Prostate gland (tissue), 2 donors: Measurements from ENCODE around the gene GALNT16. TPM values are rescaled to one million over a fixed set of nuclear protein-coding genes. Genes with fewer than 3 reads are reported as not detected.
A peak's percentile ranks its signal among the peaks of the same experiment; 100 is the strongest.

Experiments
- DNase-seq: peaks from one replicate; pipeline ENCODE4 v3.0.0-alpha.2; 2019; ENCODE audit warnings: low spot score
- H3K27ac ChIP-seq, 2 donors: fragments of 200-600 bp; sonication (generic); 2 replicates each; pipeline ENCODE4 v1.5.1; 2017 to 2019
- H3K27me3 ChIP-seq: fragments of 200-600 bp; sonication (generic); replicated peaks from 2 replicates; pipeline ENCODE4 v1.5.1; 2019; ENCODE audit not compliant: insufficient read depth
- H3K36me3 ChIP-seq, 2 donors: fragments of 200-600 bp; sonication (generic); 1 replicate in 1 of 2; 2 replicates in 1 of 2; pipeline versions ENCODE4 v1.5.1 to v1.8.1; 2017 to 2019
- H3K4me1 ChIP-seq: fragments of 200-600 bp; sonication (generic); replicated peaks from 2 replicates; pipeline ENCODE4 v1.5.1; 2019
- H3K4me3 ChIP-seq, 2 donors: fragments of 200-600 bp; sonication (generic); 2 replicates each; pipeline ENCODE4 v1.5.1; 2017 to 2019
- H3K9me3 ChIP-seq: fragments of 200-600 bp; sonication (generic); 2 replicates; pipeline ENCODE4 v1.5.1; 2017
- CTCF ChIP-seq, 4 experiments: fragments of 200-600 bp in 2 of 4; fragments of 450-650 bp in 2 of 4; sonication (generic) in 2 of 4; IDR thresholded peaks; 1 replicate in 3 of 4; 2 replicates in 1 of 4; pipeline ENCODE4 v1.5.1; 2016 to 2019; ENCODE audit warnings: antibody characterized with exemption in 4 of 4, mild to moderate bottlenecking in 2 of 4, moderate library complexity in 2 of 4
- POLR2A ChIP-seq: fragments of 450-650 bp; IDR thresholded peaks from one replicate; pipeline ENCODE4 v1.6.1; 2016; ENCODE audit warnings: antibody characterized with exemption, mild to moderate bottlenecking
- POLR2AphosphoS5 ChIP-seq: sonication (generic); formaldehyde crosslinking; IDR thresholded peaks from one replicate; pipeline ENCODE4 v1.6.1; 2017; ENCODE audit warnings: antibody characterized with exemption
- WGBS: methylation state at CpG from one replicate; pipeline ENCODE4 v1.1.5; 2018; 5-methylcytosine and 5-hydroxymethylcytosine counted together
- intact Hi-C: fragments of 100-400 bp; cut with DNase I; formaldehyde crosslinking; loops from one replicate; pipeline ENCODE4 v1.14.2; 2022
- total RNA-seq, 2 donors: library from RNA; depleted of rRNA; stranded (reverse); fragments of >200 nt; gene quantifications; one replicate each; pipeline ENCODE4 v1.1.0, GENCODE V29; 2016

The GALNT16 gene
- total RNA-seq, 2 donors from 2014 or later, result 2.0 to 6.9 TPM

GRCh38 chr14:69363055-69363454 is 103.1 kb downstream of the GALNT16 start:
- intact Hi-C loops, result loop anchor here (5.0 kb wide), 1 partner anchor 121 kb away; no protein-coding TSS in a partner anchor
- Histone ChIP-seq H3K27ac (no peak overlapping the region), H3K36me3 (no peaks in the 10 kb centered on the region), H3K27me3 (no peaks in the 10 kb centered on the region), H3K9me3 (no peaks in the 10 kb centered on the region), H3K4me3 (no peak overlapping the region), H3K4me1 (no peaks in the 10 kb centered on the region)
- TF ChIP-seq POLR2A, result no peak
- TF ChIP-seq POLR2AphosphoS5, result no peak
- peak in 2 of 4 experiments; percentile 48 to 60 for TF ChIP-seq CTCF (IDR thresholded peaks at IDR 0.05)
- 32% methylated on average over 9 of the region's 9 CpGs for WGBS
- DNase-seq, result no peak

- Histone ChIP-seq H3K27me3 (no peaks in the 10 kb centered on the region), H3K36me3 (no peaks in the 10 kb centered on the region), H3K4me1 (no peaks in the 10 kb centered on the region), H3K9me3 (no peaks in the 10 kb centered on the region), H3K27ac (no peak overlapping the region), H3K4me3 (no peak overlapping the region)
- intact Hi-C loops, result loop anchor here (5.0 kb wide), 1 partner anchor 122 kb away; no protein-coding TSS in a partner anchor
- TF ChIP-seq CTCF (IDR thresholded peaks at IDR 0.05) (no peak), POLR2A (no peak), POLR2AphosphoS5 (no peak)
- no peak for DNase-seq
- WGBS, result 74% methylated on average over 4 of the region's 4 CpGs
Measured at GRCh38 chr14:69363964-69364363, 104.0 kb downstream of the GALNT16 start.

- Histone ChIP-seq H3K27ac (no peak overlapping the region), H3K27me3 (no peaks in the 10 kb centered on the region), H3K36me3 (no peaks in the 10 kb centered on the region), H3K9me3 (no peaks in the 10 kb centered on the region), H3K4me3 (no peak overlapping the region), H3K4me1 (no peaks in the 10 kb centered on the region)
- DNase-seq, result no peak
- TF ChIP-seq POLR2AphosphoS5, result no peak
- TF ChIP-seq CTCF (IDR thresholded peaks at IDR 0.05), result no peak
- TF ChIP-seq POLR2A, result no peak
- 84% methylated on average over 2 of the region's 2 CpGs for WGBS
- intact Hi-C loops, result loop anchor here (5.0 kb wide), 1 partner anchor 122 kb away; no protein-coding TSS in a partner anchor
Measured at GRCh38 chr14:69364378-69364777, 104.4 kb downstream of the GALNT16 start.

- Histone ChIP-seq H3K27ac (no peak overlapping the region), H3K9me3 (no peaks in the 10 kb centered on the region), H3K27me3 (no peaks in the 10 kb centered on the region), H3K36me3 (no peaks in the 10 kb centered on the region), H3K4me3 (no peak overlapping the region), H3K4me1 (no peaks in the 10 kb centered on the region)
- DNase-seq, result no peak
- no peak for TF ChIP-seq POLR2A
- TF ChIP-seq POLR2AphosphoS5, result no peak
- no peak for TF ChIP-seq CTCF (IDR thresholded peaks at IDR 0.05)
- WGBS, result 38% methylated on average over 3 of the region's 3 CpGs
- intact Hi-C loops, result no loop called here
Measured at GRCh38 chr14:69366069-69366468, 106.1 kb downstream of the GALNT16 start.

GRCh38 chr14:69366761-69367160 is 106.8 kb downstream of the GALNT16 start:
- Histone ChIP-seq H3K27me3 (no peaks in the 10 kb centered on the region), H3K4me3 (no peak overlapping the region), H3K4me1 (no peaks in the 10 kb centered on the region), H3K36me3 (no peaks in the 10 kb centered on the region), H3K27ac (no peak overlapping the region), H3K9me3 (no peaks in the 10 kb centered on the region)
- 98% methylated on average over 4 of the region's 4 CpGs for WGBS
- TF ChIP-seq CTCF (IDR thresholded peaks at IDR 0.05) (no peak), POLR2A (no peak), POLR2AphosphoS5 (no peak)
- no peak for DNase-seq
- intact Hi-C loops, result no loop called here
